ENCODE data around the gene ICA1. TPM values are rescaled to one million over a fixed set of nuclear protein-coding genes. Genes with fewer than 3 reads are reported as not detected.

ICA1 gene
- total and polyA plus RNA-seq, 12 donors: 29.5 to 92.1 (median 56.8) TPM

GRCh38 chr7:8263048-8263447 lies 1.1 kb upstream of the ICA1 start:
- H3K27me3 ChIP-seq: peaks cover 0 to 24% (median 0%) of the 10 kb centered on the region in 7 donors

GRCh38 chr7:8260871-8261694 lies 884 bp downstream of the ICA1 start:
- H3K9me3 ChIP-seq: no peaks in the 10 kb centered on the region
- peaks cover 0 to 24% (median 0%) of the 10 kb centered on the region in 7 donors for H3K27me3 ChIP-seq
- peak; percentile 65 to 75 for DNase-seq
- peaks cover 0 to 8% (median 0%) of the 10 kb centered on the region in 9 donors for H3K36me3 ChIP-seq
- TF ChIP-seq CTCF (IDR thresholded peaks at IDR 0.05): no peak
- H3K27ac ChIP-seq: peak overlapping the region; percentile 88 to 98 (median 98)
- intact Hi-C loops (cut with DNase I): loop anchor here in 1 of 10 donors (5.0 kb wide), 1 partner anchor 36 kb away; no protein-coding TSS in a partner anchor
- peaks cover 0 to 27% (median 9%) of the 10 kb centered on the region in 9 donors for H3K4me1 ChIP-seq
- ATAC-seq: peak; percentile 58 to 88 (median 81)
- WGBS, 2 donors: 6 to 7% methylated on average over 31 of the region's 31 CpGs
- H3K4me3 ChIP-seq: peak overlapping the region; percentile 72 to 93 (median 85)

More at GRCh38 chr7:8263048-8263447, 1.1 kb upstream of the ICA1 start:
- Histone ChIP-seq H3K27ac (peak overlapping the region in 6 of 10 donors; percentile 93 to 98 (median 98)), H3K4me1 (peaks cover 0 to 27% (median 9%) of the 10 kb centered on the region in 9 donors), H3K9me3 (no peaks in the 10 kb centered on the region), H3K4me3 (peak overlapping the region in 4 of 10 donors; percentile 73 to 93 (median 86)), H3K36me3 (no peaks in the 10 kb centered on the region)
- DNase-seq (no peak), ATAC-seq (no peak)
- 75 to 80% methylated on average over 7 of the region's 7 CpGs for WGBS, 2 donors
- no peak for TF ChIP-seq CTCF (IDR thresholded peaks at IDR 0.05)
- intact Hi-C loops (cut with DNase I): loop anchor here in 1 of 10 donors (5.0 kb wide), 1 partner anchor 34 kb away; no protein-coding TSS in a partner anchor

- TF ChIP-seq CTCF (IDR thresholded peaks at IDR 0.05): peak in 2 of 9 donors; percentile 9 to 16
- peak overlapping the region in 5 of 10 donors; percentile 93 to 98 (median 98) for H3K27ac ChIP-seq
- H3K9me3 ChIP-seq: no peaks in the 10 kb centered on the region
- intact Hi-C loops (cut with DNase I): loop anchor here in 1 of 10 donors (5.0 kb wide), 1 partner anchor 38 kb away; no protein-coding TSS in a partner anchor
- ATAC-seq (no peak), DNase-seq (no peak)
- H3K4me1 ChIP-seq: peaks cover 0 to 27% (median 9%) of the 10 kb centered on the region in 9 donors
- H3K36me3 ChIP-seq: peaks cover 0 to 8% (median 0%) of the 10 kb centered on the region in 9 donors
- peaks cover 0 to 24% (median 0%) of the 10 kb centered on the region in 7 donors for H3K27me3 ChIP-seq
- 71 to 81% methylated on average over 10 of the region's 10 CpGs for WGBS, 2 donors
- peak overlapping the region in 5 of 10 donors; percentile 73 to 93 (median 83) for H3K4me3 ChIP-seq
Observed at GRCh38 chr7:8259586-8260222, 2.3 kb downstream of the ICA1 start.

DNA sequence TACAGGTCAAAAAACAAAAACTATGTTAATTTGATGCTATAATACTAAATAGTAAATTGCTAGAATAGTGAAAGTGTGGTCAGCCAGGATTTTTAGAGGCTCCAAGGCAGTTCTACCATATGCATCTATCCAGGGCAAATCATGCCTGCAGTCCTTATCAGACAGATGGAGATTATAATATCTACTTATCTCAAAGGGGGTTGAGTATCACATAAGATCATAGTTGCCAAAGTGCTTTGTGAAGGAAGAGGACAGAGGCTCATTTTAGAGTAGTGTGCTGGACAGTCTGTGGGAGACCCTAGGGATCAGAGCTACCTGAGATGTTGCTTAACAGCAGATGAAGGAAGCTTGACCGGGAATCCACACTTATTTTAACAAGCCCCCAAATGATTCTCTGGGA lies 3.2 kb downstream of the ICA1 start:
- Histone ChIP-seq H3K9me3 (no peaks in the 10 kb centered on the region), H3K4me1 (peaks cover 0 to 27% (median 11%) of the 10 kb centered on the region in 9 donors), H3K27me3 (peaks cover 0 to 24% (median 0%) of the 10 kb centered on the region in 7 donors), H3K36me3 (peaks cover 0 to 8% (median 0%) of the 10 kb centered on the region in 9 donors), H3K27ac (no peak overlapping the region), H3K4me3 (no peak overlapping the region)
- 95 to 96% methylated on average over 1 of the region's 1 CpG for WGBS, 2 donors
- DNase-seq (no peak), ATAC-seq (no peak)
- intact Hi-C loops (cut with DNase I): no loop called here
- no peak for TF ChIP-seq CTCF (IDR thresholded peaks at IDR 0.05)

All from heart right ventricle (tissue), 16 donors.